Adipose tissue (tissue), 3 donors: ENCODE data around the gene MADCAM1. TPM values are rescaled to one million over a fixed set of nuclear protein-coding genes. Genes with fewer than 3 reads are reported as not detected.
"Not testable (repeated sequence)": the region's sequence is repeated elsewhere in the genome, so short reads cannot be mapped to it uniquely, and the experiment has no call there.

Experiments used
- H3K27ac ChIP-seq: one replicate; pipeline ENCODE4 v1.5.1; 2013; ENCODE audit warnings: low read depth, low read length
- WGBS, 3 donors: extraction: QIAGEN DNeasy Blood & Tissue Kit; methylation state at CpG; one replicate each; pipeline ENCODE4 v1.1.7; 2013; 5-methylcytosine and 5-hydroxymethylcytosine counted together
- polyA plus RNA-seq, 3 donors: library from polyadenylated mRNA; stranded (reverse); fragments of 200-250 nt; gene quantifications; one replicate each; pipeline ENCODE4 v1.2.3, GENCODE V29; 2013
- donor health status: healthy with polysubstance abuse.
- donor health status: Bipolar disorder and iron deficiency.
- donor health status: healthy.

MADCAM1 gene
- polyA plus RNA-seq, 3 donors = 0.36 to 2.0 TPM; not detected in 1

DNA sequence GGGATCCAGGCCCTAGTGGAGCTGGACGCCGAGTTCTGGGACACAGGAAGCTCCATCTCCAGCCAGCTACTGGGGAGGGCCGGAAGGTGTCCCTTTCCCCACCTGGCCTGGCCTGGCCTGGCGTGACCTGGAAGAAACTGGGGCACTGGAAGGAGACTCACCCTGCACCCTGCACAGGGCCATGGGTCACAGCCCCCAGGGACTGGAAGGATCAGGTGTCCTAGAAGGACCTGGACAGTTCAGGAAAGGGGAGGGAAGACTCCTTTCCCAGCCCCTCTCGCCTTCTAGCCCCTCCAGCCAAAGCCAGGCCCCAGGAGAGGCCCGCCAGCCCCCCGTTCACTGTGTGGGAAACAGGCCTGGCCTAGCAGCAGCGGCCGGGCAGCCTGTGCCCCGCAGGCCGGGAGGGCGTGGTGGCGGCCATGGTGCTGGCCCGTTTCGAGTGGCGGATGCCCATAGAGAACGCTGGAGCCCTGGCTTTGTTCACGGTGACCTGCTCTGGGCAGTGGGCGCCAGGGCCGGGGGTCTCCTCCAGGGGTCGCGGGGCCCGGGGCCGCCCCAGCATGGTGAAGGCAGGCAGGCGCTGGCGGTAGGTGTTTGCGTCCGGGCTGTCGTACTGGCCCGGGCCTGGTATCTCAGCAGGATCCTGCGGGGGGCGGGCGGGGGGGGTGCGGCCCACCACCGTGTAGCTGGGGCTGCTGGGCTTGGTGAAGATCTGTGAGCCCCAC, 32.6 kb upstream of the MADCAM1 start:
- WGBS, 3 donors = 83 to 87% (median 85%) methylated on average over 26 to 35 of the region's 35 CpGs
- no peak overlapping the region for H3K27ac ChIP-seq

DNA sequence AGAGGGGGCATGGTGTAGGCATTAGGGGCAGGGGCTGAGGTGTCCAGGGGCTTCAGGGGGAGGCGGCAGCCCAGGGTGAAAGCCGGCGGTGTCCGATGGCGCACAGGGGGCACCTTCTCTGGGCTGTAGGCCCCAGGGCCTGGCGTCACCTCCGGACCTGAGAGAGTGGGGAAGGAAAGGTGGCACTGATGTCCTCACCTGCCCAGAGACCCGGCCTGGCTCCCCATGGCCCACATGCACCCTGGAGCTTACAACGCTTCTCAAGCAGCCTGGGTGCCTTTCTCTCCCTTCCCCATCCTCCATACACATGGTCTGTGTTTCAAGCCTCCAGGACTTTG, 32.1 kb upstream of the MADCAM1 start:
- no peak overlapping the region for H3K27ac ChIP-seq
- 94 to 98% (median 97%) methylated on average over 6 to 9 of the region's 9 CpGs for WGBS, 3 donors

GRCh38 chr19:465056-465816, 31.1 kb upstream of the MADCAM1 start:
- 91 to 97% (median 94%) methylated on average over 3 of the region's 3 CpGs for WGBS, 3 donors
- H3K27ac ChIP-seq = no peak overlapping the region

DNA sequence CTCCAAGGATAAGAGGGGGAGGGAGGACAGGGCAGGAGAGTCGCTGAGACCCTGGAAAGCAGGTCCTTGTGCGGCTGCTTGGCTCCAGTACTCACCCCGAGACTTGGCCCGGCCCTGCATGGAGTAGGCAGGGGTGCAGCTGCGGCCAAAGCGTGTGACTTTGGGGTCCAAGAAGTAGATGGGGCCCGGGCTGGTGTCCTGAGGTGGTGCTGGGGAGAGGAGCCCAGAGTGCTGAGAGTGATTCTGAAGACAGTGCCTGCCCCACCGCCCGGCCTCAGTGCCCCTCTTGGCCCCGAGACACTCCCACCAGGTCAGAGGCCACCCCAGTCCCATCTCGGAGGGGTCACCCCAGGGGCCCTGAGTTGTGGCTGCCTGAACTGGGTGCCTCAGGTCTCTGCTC, 28.7 kb upstream of the MADCAM1 start:
- no peak overlapping the region for H3K27ac ChIP-seq
- WGBS, 3 donors = 70 to 85% (median 78%) methylated on average over 11 of the region's 11 CpGs

GRCh38 chr19:468587-469256, 27.6 kb upstream of the MADCAM1 start:
- 73 to 79% (median 75%) methylated on average over 27 of the region's 27 CpGs for whole genome bisulfite sequencing, 3 donors
- no peak overlapping the region for H3K27ac ChIP-seq

GRCh38 chr19:469833-470232, 26.5 kb upstream of the MADCAM1 start:
- no peak overlapping the region for H3K27ac ChIP-seq
- 75 to 85% (median 78%) methylated on average over 7 of the region's 7 CpGs for WGBS, 3 donors

DNA sequence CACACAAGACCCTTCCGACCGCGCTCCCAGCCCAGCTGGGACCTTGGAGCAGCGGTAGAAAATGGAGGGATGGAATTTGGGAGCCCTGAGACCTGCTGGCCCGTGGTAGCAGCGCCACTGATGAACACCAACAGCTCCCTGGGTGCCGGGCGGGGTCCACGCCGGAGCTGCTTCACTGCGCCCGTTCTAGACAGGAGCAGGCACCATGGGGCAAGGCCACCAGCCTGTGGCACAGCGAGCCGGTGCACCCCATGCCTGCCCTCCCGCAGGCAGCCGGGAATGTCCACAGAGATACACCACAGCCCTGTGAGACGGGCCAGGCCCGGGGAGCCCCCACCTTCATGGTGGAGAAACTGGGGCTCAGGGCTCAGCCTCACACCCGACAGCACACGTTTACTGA, 25.6 kb upstream of the MADCAM1 start:
- H3K27ac ChIP-seq = no peak overlapping the region
- 70 to 82% (median 80%) methylated on average over 18 to 20 of the region's 20 CpGs for WGBS, 3 donors

DNA sequence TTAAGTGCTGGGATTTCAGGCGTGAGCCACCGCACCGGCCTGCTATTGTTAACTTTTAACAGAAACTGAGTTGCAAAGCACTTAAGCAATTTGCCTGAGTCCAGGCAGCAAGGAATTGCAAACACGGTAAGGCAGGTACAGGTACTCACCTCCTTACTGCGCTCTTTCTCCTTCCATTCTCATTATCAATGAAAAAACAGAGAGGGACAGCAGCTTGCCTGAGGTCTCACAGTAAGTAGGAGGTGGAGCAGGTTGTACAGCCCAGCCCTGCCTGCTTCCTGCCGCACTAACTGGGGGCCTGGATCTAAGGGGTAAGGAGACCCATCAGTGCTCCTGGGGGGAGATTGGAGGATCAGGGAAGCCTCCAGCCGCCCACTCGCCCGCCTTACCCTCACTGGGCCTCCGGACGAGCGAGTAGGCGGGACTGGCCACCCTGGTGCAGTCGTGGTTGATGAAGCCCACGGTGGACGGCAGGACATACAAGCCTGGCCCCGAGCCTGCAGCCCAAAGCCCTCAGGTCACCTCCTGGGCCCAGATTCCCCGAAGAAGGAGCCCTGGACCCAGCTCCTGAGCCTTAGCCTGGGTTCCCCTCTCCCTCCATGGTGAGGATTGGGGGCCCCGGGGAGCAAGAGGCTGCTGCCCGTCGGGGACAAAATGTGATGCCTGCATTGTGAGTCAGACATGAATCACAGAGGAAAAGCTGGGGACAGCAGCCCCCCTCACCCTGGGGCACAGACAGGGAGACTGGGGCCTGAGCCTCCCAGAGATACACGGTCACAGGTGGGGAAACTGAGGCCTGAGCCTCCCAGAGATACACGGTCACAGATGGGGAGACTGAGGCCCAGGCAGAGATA, 24.1 kb upstream of the MADCAM1 start:
- WGBS, 3 donors = 71 to 76% (median 75%) methylated on average over 23 of the region's 23 CpGs
- H3K27ac ChIP-seq = no peak overlapping the region

GRCh38 chr19:474126-475078, 21.9 kb upstream of the MADCAM1 start:
- 61 to 64% (median 63%) methylated on average over 57 of the region's 57 CpGs for WGBS, 3 donors
- no peak overlapping the region for H3K27ac ChIP-seq

DNA sequence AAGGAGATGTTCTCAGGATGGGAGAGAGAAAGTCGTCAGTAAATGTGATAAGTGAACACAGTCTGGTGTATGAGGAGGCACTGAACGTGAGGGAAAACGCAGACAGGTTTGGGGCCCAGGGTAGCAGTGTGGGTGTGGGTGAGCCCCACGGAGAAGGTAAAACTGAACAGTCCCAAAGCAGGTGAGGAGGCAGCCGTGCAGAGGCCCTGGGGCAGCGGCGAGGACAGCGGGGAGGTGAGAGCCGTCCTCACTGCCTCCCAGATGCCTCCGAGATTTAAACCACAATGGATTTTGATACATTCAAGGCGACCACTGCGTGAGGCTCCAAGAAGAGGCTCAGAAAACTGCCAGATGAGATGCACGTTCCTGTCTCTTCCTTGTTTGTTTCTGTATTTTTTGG, 20.9 kb upstream of the MADCAM1 start:
- H3K27ac ChIP-seq = no peak overlapping the region
- 71 to 84% (median 82%) methylated on average over 13 of the region's 13 CpGs for WGBS, 3 donors

DNA sequence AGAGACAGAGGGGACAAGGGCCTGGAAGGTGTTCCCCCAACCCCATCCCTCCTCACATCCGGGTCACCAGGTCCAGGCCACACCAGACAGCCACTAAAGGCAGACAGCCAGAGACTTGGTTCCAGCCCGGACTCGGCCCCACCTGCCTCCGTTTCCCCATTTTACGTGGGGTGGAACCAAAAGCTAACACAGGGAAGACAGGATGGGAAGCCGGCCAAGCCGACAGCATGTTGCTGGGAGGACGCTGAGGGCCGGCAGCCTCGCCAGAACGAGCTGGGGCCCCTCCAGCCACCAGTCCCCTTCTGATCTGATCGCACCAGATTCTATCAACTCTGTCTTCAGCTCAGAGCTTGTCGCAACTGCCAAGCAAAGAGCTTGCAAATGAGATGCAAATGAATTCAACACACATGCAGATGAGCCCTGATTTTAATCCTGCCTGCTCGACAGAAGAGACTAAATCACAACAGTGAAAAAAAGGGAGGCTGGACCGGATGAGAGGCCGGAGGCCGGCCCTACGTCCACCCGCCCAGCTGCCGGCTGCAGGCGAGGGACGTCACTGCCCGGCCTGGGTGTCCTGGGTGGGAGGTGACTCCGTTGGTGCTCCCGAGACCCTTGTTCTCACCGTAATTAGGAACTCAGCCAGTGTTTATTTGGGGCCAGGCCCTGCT, 17.9 kb upstream of the MADCAM1 start:
- H3K27ac ChIP-seq = no peak overlapping the region
- 74 to 81% (median 80%) methylated on average over 26 of the region's 26 CpGs for WGBS, 3 donors

- 68 to 75% (median 72%) methylated on average over 14 of the region's 14 CpGs for WGBS, 3 donors
These were observed 17.3 kb upstream of the MADCAM1 start for GRCh38 chr19:478976-479375.

DNA sequence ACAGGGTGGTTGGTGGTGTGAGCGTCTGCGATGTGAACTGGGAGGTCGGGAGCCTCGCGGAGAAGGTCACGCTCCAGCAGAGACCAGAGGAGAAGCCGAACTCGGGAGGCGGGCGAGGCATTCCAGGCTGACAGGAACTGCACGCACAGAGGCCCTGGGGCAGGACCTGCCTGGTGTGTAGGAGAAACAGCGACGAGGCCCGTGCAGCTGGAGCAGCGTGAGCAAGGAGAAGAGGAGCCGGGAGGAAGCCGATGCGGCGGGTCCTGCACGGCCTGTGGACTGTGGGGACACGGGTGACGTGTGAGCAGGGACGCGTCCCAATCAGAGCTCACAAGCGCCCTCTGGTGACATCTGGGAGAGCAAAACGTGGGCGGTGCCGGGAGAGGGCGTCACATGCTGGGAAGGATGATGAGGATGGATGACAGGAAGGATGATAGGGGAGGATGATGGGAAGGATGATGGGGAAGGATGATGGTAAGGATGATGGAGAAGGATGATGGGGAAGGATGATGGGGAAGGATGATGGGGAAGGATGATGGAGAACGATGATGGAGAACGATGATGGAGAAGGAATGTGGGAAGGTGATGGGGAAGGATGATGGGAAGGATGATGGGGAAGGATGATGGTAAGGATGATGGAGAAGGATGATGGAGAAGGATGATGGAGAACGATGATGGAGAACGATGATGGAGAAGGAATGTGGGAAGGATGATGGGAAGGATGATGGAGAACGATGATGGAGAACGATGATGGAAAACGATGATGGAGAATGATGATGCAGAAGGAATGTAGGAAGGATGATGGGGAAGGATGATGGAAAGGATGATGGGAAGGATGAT, 16.1 kb upstream of the MADCAM1 start:
- WGBS, 3 donors = 24 to 31% (median 26%) methylated on average over 36 of the region's 36 CpGs
- no peak overlapping the region for H3K27ac ChIP-seq

More at GRCh38 chr19:478976-479375, 17.3 kb upstream of the MADCAM1 start:
- H3K27ac ChIP-seq = no peak overlapping the region

DNA sequence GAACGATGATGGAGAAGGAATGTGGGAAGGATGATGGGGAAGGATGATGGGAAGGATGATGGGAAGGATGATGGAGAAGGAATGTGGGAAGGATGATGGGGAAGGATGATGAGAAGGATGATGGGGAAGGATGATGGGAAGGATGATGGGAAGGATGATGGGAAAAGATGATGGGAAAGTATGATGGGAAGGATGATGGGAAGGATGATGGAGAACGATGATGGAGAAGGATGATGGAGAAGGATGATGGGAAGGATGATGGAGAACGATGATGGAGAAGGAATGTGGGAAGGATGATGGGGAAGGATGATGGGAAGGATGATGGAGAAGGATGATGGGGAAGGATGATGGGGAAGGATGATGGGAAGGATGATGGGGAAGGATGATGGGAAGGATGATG, 15.2 kb upstream of the MADCAM1 start:
- not testable (repeated sequence) for H3K27ac ChIP-seq
- 87 to 99% (median 96%) methylated on average over 3 of the region's 3 CpGs for WGBS, 3 donors

- no peak overlapping the region for H3K27ac ChIP-seq
- WGBS, 3 donors = 51 to 62% (median 57%) methylated on average over 20 of the region's 20 CpGs
These were observed 13.9 kb upstream of the MADCAM1 start for GRCh38 chr19:482186-483041.
